HG03108 (cell line): Measurements from ENCODE around the gene NPDC1.

ENCODE experiments used
- ATAC-seq: cut with Tn5 transposase; IDR thresholded peaks from one replicate; pipeline ENCODE4 v1.9.1; 2021; ENCODE audit warnings: moderate library complexity; ENCODE audit not compliant: unreplicated experiment

Gene NPDC1, protein sequence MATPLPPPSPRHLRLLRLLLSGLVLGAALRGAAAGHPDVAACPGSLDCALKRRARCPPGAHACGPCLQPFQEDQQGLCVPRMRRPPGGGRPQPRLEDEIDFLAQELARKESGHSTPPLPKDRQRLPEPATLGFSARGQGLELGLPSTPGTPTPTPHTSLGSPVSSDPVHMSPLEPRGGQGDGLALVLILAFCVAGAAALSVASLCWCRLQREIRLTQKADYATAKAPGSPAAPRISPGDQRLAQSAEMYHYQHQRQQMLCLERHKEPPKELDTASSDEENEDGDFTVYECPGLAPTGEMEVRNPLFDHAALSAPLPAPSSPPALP

DNA sequence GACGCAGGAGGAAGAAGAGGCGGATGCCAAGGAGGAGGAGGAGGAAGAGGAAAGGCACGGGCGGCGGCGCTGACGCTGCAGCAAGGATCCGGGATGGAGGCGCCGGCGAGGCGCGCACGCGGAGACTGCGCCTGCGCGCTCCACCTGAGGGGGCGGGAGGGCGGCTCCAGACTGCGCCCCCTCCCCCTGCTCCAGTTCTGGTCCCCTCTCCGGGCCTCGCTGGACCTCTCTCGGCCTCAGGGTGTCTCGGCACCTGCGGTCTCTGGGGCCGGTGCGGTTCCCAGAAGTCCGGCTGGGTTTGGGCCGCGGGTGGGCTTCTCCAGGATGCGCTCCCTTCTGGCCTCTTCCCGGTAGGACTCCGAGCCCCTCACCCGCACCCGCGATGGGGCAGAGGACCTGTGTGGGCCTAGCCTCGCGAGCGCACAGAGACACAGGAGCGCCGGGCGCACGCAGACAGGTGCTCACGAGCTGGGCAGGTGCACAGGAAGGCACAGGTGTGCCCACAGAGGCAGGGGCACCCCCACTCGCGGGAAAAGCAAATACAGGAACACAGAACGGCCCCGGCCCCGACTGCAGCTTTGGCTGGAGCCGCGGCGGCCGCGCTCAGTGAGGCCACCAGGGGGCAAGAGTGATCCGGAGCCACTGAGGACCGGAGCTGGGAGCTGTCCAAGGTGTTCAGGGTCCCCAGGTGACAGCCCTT is at the start of gene NPDC1:
Gene NPDC1 (minus strand): TSS at position 90 of the 700 bp plus-strand sequence. CDS start 188 bp downstream, outside the sequence.
- peak; percentile 62 for ATAC-seq

DNA sequence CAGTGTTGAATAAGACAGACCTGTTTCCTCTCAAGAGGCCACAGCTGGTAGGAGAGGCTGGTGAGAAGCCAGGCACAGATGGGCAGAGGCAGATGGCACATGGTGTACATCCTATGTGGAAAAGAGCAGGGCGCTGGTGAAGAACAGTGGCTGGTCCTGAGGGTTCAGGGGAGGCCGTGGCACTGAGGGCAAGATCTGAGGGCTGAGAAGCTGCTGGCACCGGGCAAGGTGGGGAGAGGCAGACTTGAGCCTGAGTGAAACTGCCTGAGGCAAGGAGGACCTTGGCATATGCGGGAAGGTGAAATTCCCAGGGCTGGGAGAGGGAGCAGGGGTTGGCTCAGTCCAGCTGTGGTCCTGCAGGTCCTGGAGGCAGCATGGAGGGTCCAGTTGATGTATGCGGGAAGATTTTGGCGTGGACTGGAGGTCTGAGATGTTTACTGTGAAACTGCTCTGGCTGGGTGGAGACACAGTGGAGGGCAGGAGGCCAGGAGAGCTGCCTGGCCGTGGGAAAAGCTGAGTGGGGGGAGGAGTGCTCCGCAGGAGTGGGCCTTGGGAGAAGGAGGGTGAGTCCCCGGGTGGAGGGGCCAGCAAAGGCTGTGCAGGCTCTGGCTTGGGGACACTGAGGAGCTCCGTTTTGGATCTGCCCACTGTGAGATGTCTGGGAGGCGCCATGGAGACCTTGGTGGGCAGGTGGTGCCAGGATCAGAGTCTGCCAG is 43.4 kb upstream of the NPDC1 start:
- ATAC-seq: no peak

DNA sequence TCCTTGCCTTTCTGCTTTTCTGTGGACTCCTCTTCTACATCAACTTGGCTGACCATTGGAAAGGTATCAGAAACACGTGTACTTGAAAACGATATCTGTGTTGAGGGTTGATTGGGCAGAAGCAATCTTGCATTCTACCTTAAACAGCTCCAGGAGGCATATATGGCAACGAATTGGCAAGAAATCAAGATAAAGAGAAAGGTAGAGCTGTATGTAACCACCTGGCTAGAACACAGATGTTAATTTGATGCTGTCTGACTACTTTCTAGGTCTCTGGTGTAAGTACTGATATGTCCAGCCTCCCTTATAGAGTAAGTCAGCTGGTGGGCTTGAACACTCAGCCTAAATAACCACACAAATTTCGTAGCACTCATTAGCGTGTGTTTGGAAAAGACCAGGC is 42.1 kb upstream of the NPDC1 start:
- no peak for ATAC-seq

DNA sequence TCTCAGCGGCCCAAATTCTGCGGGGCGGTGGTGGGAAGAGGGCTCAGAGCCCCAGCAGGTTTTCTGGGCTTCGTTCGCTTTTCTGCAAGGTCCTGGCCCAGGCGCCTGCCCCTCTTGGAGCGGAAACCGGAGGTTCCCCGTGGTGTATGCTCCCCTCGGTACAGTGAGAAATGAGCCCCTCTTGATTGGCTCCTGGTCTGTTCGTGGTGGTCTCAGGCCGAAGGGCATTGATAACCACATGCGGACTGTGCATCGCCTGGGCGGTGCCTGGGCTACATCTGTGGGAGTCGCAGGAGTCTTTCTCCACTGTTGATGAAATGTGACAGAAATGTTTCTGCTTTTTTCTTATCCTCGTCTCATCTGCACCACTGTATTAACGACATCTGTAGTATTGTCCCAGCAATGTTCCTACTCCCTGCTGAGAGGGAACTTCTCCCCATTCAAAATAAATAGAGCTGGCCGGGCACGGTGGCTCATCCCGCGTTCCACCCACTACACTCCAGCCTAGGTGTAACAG is 41.5 kb upstream of the NPDC1 start:
- ATAC-seq: no peak

DNA sequence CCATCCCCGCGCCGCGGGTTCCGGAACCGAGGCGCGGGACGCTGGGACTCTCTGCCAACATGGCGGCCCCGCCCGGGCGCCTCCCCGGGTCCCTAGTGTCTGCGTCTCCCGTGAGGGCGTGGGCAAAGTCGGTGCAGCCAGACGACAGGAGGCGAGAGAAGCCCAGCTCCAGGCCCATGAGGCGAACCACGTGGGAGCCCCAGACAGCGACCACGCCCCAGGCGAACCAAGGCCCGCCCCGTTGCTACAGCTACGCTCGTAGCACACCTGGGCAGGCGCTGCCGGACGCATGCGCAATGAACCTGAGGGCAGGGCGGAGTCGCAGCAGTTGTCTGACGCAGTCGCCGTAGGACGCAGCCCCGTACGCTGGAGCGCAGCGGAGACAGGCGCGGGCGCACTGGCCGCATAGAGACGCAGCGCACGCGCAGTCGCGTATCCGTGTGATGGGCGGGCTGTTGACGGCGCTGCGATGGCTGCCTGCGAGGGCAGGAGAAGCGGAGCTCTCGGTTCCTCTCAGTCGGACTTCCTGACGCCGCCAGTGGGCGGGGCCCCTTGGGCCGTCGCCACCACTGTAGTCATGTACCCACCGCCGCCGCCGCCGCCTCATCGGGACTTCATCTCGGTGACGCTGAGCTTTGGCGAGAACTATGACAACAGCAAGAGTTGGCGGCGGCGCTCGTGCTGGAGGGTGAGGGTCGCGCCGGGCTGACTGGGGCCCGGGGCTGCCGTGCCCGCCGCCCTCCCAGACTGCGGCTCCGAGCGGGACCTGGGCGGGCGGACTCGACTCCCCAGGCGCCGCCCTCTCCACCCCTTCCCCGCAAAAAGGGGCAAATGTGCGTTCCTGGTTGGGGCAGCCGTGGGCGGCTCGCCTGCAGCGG is 40.8 kb upstream of the NPDC1 start, which contains the start of gene MAN1B1:
Gene MAN1B1 (plus strand): TSS at position 455 of the 878 bp plus-strand sequence. CDS start 15 bp downstream, at position 470.
- peak; percentile 85 for ATAC-seq

DNA sequence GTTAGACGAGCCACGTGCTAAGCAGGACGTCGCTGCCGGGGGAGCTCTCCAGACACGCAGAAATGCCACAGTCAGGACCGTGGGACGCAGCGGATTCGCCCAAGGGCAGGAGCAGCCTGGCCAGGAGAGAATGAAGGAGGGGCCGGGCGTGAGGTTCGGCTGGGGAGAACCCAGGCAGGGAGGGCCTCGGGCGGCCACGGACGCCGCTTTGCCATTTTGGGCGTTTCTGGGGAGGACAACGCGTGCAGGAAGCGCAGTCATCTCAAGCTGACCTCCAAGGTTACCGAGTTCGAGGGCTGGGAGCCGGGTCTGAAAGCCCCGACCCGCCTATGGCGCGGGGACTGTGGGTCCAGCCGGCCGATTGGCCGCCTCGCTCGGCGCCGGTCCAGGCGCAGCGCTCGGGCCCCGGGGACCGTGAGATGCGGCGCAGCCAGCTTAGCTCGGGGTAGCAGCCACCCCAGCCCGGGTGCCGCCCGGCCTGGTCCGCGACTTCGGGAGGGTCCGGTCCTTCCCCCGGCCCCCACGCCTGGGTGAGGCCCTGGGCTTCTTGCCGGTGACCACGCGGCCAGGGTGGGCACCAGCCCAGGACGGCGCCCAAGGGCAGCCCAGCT is 40.0 kb upstream of the NPDC1 start:
- peak; percentile 4 for ATAC-seq

DNA sequence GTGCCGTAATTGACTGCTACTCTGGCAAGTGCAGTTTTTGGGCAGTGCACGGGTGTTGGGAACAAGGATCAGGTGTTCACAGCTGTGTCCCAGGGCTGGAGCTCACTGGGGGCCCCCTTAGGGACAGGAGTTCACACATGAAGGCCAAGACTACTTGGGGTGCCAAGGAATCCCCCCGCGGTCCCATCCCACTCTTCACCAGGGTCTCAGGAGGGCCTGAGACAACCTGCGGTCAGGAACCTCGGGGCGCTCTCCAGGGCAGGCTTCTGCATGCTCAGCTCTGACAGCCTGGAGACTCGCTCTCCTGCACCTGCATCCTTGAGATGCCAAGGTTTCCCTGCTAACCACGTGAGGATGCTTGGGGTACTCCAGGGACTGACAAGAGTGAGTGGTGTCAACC is 38.5 kb upstream of the NPDC1 start:
- ATAC-seq: no peak

DNA sequence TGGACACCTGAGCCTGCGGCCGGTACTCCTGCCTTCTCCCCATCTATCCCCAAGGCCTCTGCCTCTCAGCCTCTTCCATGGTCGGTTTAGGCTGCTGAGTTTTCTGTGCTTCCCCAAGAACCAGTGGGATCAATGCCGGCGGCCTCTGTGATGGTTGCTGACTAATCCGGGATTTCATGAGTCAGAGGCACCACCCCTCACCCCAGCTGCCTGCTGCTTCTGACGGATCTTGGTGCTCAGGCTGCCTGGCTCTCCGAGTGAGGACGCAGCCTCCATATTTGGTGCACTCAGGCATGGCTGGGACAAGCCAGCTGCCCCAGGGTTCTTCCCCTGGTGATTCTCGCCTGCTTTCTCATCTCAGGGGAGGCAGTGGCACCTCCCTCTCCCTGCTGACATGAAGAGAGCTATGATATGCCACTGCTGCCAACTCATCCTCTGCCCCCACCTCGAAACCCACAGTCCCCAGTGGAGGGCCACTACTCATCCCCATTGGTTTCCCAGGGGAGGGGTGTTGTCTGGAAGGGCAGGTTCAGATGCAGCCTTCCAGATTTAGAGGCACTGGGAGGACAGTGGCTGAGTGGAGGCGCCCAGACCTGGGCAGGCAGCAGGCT is 37.5 kb upstream of the NPDC1 start:
- ATAC-seq: no peak

DNA sequence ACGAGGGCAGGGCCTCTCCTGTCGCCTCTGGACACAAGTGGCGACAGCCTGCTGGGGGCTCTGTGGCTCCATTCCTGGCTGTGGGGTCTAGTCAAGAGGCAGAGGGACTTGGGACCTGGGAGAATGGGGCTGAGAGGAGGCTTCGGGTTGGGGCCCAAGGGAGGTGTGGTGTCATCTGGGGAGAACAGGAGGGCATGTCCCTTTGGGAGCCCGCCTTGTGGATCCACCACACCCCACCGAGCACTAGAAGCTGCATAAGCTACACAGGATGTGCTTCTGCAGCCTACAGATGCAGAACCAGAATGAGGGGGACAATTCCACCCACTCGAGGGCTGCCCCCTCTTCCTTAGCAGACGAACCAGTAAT is 36.9 kb upstream of the NPDC1 start:
- no peak for ATAC-seq

DNA sequence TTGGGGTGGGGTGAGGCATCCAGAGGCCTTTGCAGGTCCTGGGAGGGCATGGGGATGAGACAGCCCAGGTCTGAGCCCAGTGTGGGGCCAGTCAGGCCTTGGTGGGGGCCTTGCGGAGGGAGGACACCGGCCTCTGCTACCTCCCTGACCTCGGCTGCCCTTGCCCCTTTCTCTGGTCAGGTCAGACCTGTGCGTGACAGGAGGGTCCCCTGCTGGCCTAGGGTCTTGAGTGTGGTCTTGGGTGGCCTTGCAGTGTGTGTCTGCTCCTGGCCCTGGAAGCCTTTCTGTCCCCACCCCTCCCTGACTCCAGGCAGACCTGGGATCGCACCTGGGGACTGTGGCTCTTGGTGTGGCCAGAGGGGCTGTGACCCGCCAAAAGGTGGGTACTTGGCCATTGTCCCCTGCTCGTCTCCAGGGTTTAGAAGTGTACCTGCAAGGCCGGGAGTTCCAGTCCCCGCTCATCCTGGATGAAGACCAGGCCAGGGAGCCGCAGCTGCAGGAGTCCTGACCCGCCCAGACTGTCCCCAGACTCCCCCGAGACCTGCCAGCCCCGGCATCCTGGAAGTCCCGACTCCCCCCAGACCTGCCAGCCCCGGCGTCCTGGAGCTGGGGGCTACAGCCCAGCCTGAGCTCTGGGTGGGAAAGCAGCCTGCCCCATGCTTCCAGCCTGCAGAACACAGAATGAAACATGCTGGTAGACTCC is 36.4 kb upstream of the NPDC1 start:
- ATAC-seq: no peak

DNA sequence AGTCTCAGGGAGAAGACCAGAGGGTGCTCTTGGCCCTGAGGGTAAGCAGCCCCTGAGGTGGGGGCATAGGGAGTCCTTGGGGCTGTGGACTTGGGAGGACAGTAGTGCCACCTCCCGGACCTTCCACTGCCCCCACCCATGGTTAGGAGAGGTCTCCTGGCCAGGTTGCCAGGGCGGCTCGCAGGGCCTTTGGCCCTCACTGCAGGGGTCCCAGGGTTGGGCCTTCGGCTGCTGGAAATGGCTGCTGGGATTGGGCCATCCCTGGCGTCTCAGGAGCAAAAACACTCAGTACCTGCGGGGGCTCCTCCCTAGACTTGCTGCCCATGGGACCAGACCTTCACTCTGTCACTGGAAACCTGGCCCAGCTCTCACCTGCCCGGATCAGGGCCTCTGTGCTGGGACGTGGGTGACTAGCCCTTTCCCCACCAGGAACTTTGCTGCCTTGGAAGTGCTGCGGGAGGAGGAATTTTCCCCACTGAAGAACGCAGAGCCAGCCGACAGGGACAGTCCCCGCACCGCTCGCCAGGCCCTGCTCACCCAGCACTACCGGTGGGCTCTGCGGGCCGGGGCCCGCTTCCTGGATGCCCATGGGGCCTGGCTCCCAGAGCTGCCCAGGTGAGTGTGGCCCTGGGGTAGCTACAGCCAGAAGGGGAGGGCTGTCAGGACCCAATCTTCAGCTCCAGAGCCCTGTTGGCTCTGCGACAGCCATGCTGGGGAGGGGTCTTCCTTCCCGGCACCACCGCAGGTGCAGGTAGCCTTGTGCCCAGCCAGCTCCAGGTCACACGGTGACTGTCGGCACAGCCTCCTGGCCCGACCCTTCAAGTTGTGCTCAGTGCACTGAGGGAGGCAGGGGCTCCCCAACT is 34.5 kb upstream of the NPDC1 start:
- ATAC-seq: no peak

DNA sequence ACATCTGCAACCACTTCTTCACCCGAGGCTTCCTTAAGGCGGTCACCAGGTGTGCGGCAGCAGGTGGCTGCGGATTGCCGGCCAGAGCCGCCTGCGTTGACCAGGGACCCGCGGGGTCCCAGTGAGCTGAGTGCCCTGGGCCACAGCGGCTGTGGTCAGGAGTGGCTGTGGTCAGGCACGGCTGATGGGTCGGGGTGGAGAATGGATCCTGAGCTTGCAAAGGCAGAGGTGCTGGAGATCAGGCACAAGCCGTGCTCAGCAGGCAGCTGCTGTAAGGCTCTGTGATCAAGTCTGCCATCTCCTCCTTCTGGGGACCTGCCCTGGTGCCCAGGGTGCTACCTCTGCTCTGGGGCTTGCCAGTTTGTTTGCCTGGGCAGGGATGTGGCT is 33.4 kb upstream of the NPDC1 start:
- no peak for ATAC-seq

DNA sequence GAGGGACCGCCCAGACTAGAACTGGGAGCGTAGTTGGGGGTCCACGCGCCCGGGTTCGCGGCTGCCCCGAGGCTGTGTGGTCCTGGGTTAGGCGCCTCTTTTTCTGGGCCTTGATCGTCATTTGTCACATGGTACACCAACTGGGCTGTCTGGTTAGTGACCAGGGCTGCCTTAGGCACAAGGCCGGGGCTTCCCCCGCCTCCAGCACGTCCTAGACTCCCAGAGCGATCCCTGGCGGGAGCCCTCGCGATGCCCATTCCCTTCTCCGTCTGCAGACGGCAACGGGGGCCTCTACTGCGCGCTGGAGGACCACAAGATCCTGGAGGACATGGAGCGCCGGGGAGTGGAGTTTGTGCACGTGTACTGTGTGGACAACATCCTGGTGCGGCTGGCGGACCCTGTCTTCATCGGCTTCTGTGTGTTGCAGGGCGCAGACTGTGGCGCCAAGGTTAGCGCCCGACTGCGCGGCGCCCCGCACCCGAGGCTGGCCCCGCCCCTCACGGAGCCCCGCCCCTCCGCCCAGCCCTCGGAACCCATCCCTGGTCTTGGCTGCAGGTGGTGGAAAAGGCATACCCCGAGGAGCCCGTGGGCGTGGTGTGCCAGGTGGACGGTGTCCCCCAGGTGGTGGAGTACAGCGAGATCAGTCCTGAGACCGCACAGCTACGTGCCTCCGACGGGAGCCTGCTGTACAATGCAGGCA is 32.9 kb upstream of the NPDC1 start:
- ATAC-seq: no peak

DNA sequence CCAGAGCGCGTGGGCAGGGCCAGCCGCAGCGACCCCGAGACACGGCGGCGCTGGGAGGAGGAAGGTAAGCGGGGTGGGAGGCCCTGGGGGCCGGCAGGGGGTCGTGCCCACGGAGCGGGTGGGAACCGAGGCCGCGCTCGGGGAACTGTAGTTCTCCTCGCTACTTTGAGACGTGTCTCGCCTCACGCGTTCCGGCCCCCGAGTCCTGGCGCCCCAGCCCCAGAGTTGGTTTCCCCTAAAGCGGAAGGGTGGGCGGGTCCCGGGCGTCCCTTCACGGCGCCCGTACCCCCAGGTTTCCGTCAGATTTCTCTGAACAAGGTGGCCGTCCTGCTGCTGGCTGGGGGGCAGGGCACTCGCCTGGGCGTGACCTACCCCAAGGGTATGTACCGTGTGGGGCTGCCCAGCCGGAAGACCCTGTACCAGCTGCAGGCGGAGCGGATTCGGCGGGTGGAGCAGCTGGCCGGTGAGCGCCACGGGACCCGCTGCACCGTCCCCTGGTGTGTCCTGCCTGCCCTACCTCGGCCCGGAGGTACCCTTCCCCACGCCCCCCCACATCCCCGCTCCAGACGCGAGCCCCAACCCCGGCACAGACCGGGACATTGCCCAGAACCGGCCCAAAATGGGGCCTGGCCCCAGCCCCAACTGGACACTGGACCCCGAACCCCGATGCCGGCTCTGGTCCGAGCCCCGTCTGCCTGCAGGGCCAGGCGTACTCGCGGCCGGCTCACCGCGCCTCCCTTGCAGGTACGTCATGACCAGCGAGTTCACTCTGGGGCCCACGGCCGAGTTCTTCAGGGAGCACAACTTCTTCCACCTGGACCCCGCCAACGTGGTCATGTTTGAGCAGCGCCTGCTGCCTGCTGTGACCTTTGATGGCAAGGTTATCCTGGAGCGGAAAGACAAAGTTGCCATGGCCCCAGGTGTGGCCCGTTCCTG is 32.0 kb upstream of the NPDC1 start:
- ATAC-seq: peak; percentile 28

DNA sequence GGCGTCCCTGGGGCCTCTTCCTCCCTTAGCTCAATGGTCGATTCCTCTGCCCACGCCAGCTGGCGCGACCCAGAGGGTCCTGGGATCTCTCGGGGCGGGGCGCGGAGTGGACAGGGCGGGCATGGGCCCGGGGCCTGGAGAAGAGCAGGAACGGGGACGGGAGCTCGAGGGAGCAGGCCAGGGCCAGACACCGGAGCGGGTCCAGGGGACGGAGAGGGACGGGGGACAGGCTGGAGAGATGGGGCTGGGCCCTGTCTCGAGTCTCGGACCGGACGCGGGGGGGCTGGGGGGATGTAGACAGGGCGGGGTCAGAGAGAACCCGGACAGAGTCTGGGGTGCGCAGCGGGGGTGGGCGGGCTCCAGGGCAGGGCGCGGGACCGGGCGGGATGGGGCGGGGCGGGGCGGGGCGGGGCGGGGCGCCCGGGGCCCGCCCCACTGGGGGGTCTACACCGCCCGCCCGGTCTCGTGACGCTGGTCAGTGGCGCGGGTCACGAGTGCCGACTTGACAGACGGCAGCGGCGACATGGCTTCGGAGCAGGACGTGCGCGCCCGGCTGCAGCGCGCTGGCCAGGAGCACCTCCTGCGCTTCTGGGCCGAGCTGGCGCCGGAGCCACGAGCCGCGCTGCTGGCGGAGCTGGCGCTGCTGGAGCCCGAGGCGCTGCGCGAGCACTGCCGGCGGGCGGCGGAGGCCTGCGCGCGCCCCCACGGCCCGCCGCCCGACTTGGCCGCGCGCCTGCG is 31.2 kb upstream of the NPDC1 start, which contains the start of gene UAP1L1:
Gene UAP1L1 (plus strand): TSS at position 508 of the 738 bp plus-strand sequence. CDS start 16 bp downstream, at position 524.
- peak; percentile 45 for ATAC-seq

DNA sequence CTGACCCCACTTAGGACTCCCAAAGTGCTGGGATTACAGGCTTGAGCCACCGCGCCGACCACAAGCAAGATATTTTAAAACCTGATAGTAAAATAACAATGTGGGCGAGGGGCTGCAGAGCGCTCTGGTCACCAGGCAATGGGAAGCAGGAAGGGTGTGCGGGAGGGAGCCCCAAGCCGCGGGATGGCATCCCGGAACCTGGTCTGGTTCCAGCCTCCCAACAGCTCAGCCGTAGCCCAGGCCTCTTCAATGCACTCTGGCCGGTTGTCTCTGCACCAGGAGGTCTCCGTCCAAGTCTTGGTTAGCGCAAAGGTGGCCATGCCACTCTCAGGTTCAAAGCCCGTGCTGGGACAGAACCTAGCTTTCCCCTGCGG is 30.6 kb upstream of the NPDC1 start:
- no peak for ATAC-seq
